Choroid plexus epithelial cell (primary cell): ENCODE results near the gene JPH3.

Experiments used
- DNase-seq: peaks from one replicate; pipeline ENCODE4 v3.0.0-alpha.2; 2010; ENCODE audit warnings: low read depth
- H3K4me3 ChIP-seq: 2 replicates; pipeline ENCODE4 v1.5.1; 2011; ENCODE audit warnings: low read depth, mild to moderate bottlenecking, control low read depth, low read length, moderate library complexity
- CTCF ChIP-seq: conservative IDR thresholded peaks from 2 replicates; pipeline ENCODE4 v1.5.1; 2011; ENCODE audit warnings: low read depth, mild to moderate bottlenecking, control low read depth, inconsistent platforms, low read length, moderate library complexity

JPH3 gene

GRCh38 chr16:87592018-87592712 is 10.1 kb upstream of the JPH3 start:
- no peak for TF ChIP-seq CTCF
- no peak overlapping the region for H3K4me3 ChIP-seq
- no peak for DNase-seq

GRCh38 chr16:87593710-87594258 is 8.5 kb upstream of the JPH3 start:
- H3K4me3 ChIP-seq: no peak overlapping the region
- no peak for TF ChIP-seq CTCF
- DNase-seq: no peak

GRCh38 chr16:87595712-87596111 is 6.6 kb upstream of the JPH3 start:
- no peak for TF ChIP-seq CTCF
- no peak overlapping the region for H3K4me3 ChIP-seq
- no peak for DNase-seq

- no peak for TF ChIP-seq CTCF
- no peak for DNase-seq
Observed at GRCh38 chr16:87597324-87597830, 4.9 kb upstream of the JPH3 start.

GRCh38 chr16:87598431-87598830 is 3.9 kb upstream of the JPH3 start:
- TF ChIP-seq CTCF: no peak
- DNase-seq: no peak
- H3K4me3 ChIP-seq: no peak overlapping the region

More at GRCh38 chr16:87597324-87597830, 4.9 kb upstream of the JPH3 start:
- H3K4me3 ChIP-seq: no peak overlapping the region

GRCh38 chr16:87600246-87600645 is 2.1 kb upstream of the JPH3 start:
- H3K4me3 ChIP-seq: no peak overlapping the region
- no peak for DNase-seq
- TF ChIP-seq CTCF: no peak
